H1 (cell line): Measurements from ENCODE around the gene CEP290. TPM values are rescaled to one million over a fixed set of nuclear protein-coding genes. Genes with fewer than 3 reads are reported as not detected.

Experiments
- CTCF ChIA-PET: fragments of 300-600 bp; sonication (Branson Sonifier 250); formaldehyde crosslinking; loops from one replicate; lab custom pipeline; 2021; ENCODE audit not compliant: partially characterized antibody; lab: Charles Lee
- POLR2A ChIA-PET: fragments of 300-600 bp; sonication (Branson Sonifier 250); formaldehyde crosslinking; loops from one replicate; lab custom pipeline; 2021; ENCODE audit warnings: inconsistent platforms; ENCODE audit not compliant: partially characterized antibody; lab: Charles Lee
- DNase-seq, 2 experiments: peaks; one replicate each; pipeline versions ENCODE4 v3.0.0 to v3.0.0-alpha.2; 2010 to 2022; ENCODE audit warnings: low spot score in 2 of 2, low read depth in 1 of 2, mixed read lengths in 1 of 2
- FAIRE-seq: peaks from 2 replicates; lab custom pipeline; 2011; peaks lifted over from hg19 to GRCh38; lab: Jason Lieb, UNC
- H2AFZ ChIP-seq: 2 replicates; pipeline ENCODE4 v1.8.1; 2012; ENCODE audit warnings: low read length, inconsistent platforms
- H2AK5ac ChIP-seq: 2 replicates; pipeline ENCODE4 v1.6.1; 2013; ENCODE audit warnings: low read depth, low read length
- H2BK120ac ChIP-seq: replicated peaks from 2 replicates; pipeline ENCODE3; 2013; ENCODE audit warnings: low read depth, low read length, inconsistent platforms
- H2BK12ac ChIP-seq: 2 replicates; pipeline ENCODE4 v1.6.1; 2013; ENCODE audit warnings: low read depth, low read length
- H2BK15ac ChIP-seq: 2 replicates; pipeline ENCODE4 v1.6.1; 2013; ENCODE audit warnings: low read length
- H2BK20ac ChIP-seq: 2 replicates; pipeline ENCODE4 v1.6.1; 2013; ENCODE audit warnings: low read length
- H2BK5ac ChIP-seq: 2 replicates; pipeline ENCODE4 v1.6.1; 2013; ENCODE audit warnings: low read depth, low read length
- H3K14ac ChIP-seq: 2 replicates; pipeline ENCODE4 v1.6.1; 2013; ENCODE audit warnings: inconsistent platforms; ENCODE audit not compliant: insufficient read length
- H3K18ac ChIP-seq: 2 replicates; pipeline ENCODE4 v1.6.1; 2013; ENCODE audit warnings: low read length; ENCODE audit errors: extremely low read depth
- H3K23ac ChIP-seq: 2 replicates; pipeline ENCODE4 v1.6.1; 2013; ENCODE audit warnings: inconsistent platforms; ENCODE audit not compliant: insufficient read length
- H3K23me2 ChIP-seq: 2 replicates; pipeline ENCODE4 v1.6.1; 2013; ENCODE audit warnings: low read depth, low read length
- H3K27ac ChIP-seq: 2 replicates; pipeline ENCODE4 v1.6.1; 2011; ENCODE audit warnings: low read depth, low read length, inconsistent platforms
- H3K27me3 ChIP-seq, 4 experiments: replicated peaks in 1 of 4; 1 replicate in 1 of 4; 2 replicates in 3 of 4; pipeline versions ENCODE4 v1.6.1 to v1.8.1; 2011 to 2013; ENCODE audit warnings: low read length in 3 of 4, mild to moderate bottlenecking in 3 of 4, inconsistent platforms in 2 of 4, mixed read lengths in 2 of 4, moderate library complexity in 1 of 4; ENCODE audit not compliant: control insufficient read depth in 3 of 4, insufficient read depth in 3 of 4; ENCODE audit errors: extremely low read depth in 1 of 4
- H3K36me3 ChIP-seq, 4 experiments: 2 replicates each; pipeline versions ENCODE4 v1.6.1 to v1.8.1; 2011 to 2013; ENCODE audit warnings: mild to moderate bottlenecking in 4 of 4, low read length in 3 of 4, moderate library complexity in 2 of 4, control low read depth in 1 of 4, inconsistent platforms in 1 of 4; ENCODE audit not compliant: insufficient read depth in 4 of 4, control insufficient read depth in 2 of 4
- H3K4ac ChIP-seq: replicated peaks from 2 replicates; pipeline ENCODE3; 2013; ENCODE audit warnings: low read length, low read depth, mixed read lengths, inconsistent platforms; ENCODE audit not compliant: insufficient read length
- H3K4me1 ChIP-seq, 4 experiments: replicated peaks in 1 of 4; 1 replicate in 1 of 4; 2 replicates in 3 of 4; pipeline versions ENCODE4 v1.6.1 to v1.8.1; 2011 to 2013; ENCODE audit warnings: low read length in 3 of 4, inconsistent platforms in 2 of 4, mixed read lengths in 1 of 4; ENCODE audit not compliant: insufficient read depth in 4 of 4, control insufficient read depth in 3 of 4
- H3K4me2 ChIP-seq, 2 experiments: 2 replicates each; pipeline versions ENCODE4 v1.6.1 to v1.8.1; 2011 to 2013; ENCODE audit warnings: low read depth in 2 of 2, low read length in 2 of 2, control low read depth in 1 of 2, inconsistent platforms in 1 of 2, mild to moderate bottlenecking in 1 of 2; ENCODE audit not compliant: insufficient read depth in 1 of 2
- H3K4me3 ChIP-seq, 4 experiments: fragments of 200-600, 300-600 bp in 1 of 4; sonication (generic), shearing (Covaris generic), sonication (Bioruptor Twin) in 1 of 4; 2 replicates each; pipeline versions ENCODE4 v1.5.1 to v1.8.1; 2011 to 2016; ENCODE audit warnings: low read length in 4 of 4, low read depth in 3 of 4, control low read depth in 2 of 4, inconsistent platforms in 2 of 4, mild to moderate bottlenecking in 2 of 4, mixed read lengths in 1 of 4, moderate library complexity in 1 of 4; ENCODE audit not compliant: insufficient read depth in 2 of 4; ENCODE audit errors: extremely low read depth in 1 of 4
- H3K56ac ChIP-seq: replicated peaks from 2 replicates; pipeline ENCODE3; 2013; ENCODE audit warnings: low read depth, mild to moderate bottlenecking, mixed read lengths, low read length, inconsistent platforms; ENCODE audit not compliant: insufficient read length
- H3K79me1 ChIP-seq: 2 replicates; pipeline ENCODE4 v1.6.1; 2013; ENCODE audit warnings: low read depth, low read length, control low read depth
- H3K79me2 ChIP-seq, 2 experiments: 2 replicates each; pipeline versions ENCODE4 v1.6.1 to v1.8.1; 2012 to 2013; ENCODE audit warnings: low read length in 2 of 2, mild to moderate bottlenecking in 2 of 2, inconsistent platforms in 1 of 2; ENCODE audit not compliant: insufficient read depth in 2 of 2, control insufficient read depth in 1 of 2
- H3K9ac ChIP-seq, 4 experiments: replicated peaks in 1 of 4; 1 replicate in 1 of 4; 2 replicates in 3 of 4; pipeline versions ENCODE4 v1.6.1 to v1.8.1; 2011 to 2013; ENCODE audit warnings: low read depth in 3 of 4, low read length in 3 of 4, control low read depth in 2 of 4, mild to moderate bottlenecking in 2 of 4, moderate library complexity in 2 of 4, inconsistent platforms in 1 of 4; ENCODE audit errors: extremely low read depth in 1 of 4
- H3K9me3 ChIP-seq, 2 experiments: 2 replicates each; pipeline versions ENCODE4 v1.6.1 to v1.8.1; 2012 to 2013; ENCODE audit warnings: mild to moderate bottlenecking in 2 of 2, moderate library complexity in 2 of 2, control low read depth in 1 of 2, inconsistent platforms in 1 of 2, low read depth in 1 of 2, low read length in 1 of 2, mixed read lengths in 1 of 2; ENCODE audit not compliant: insufficient read depth in 2 of 2
- H4K20me1 ChIP-seq, 2 experiments: replicated peaks in 1 of 2; 2 replicates each; pipeline versions ENCODE3 to v1.8.1; 2011 to 2013; ENCODE audit warnings: inconsistent platforms in 2 of 2, low read length in 2 of 2, mild to moderate bottlenecking in 1 of 2; ENCODE audit not compliant: insufficient read depth in 2 of 2, control insufficient read depth in 1 of 2
- H4K5ac ChIP-seq: 2 replicates; pipeline ENCODE4 v1.6.1; 2013; ENCODE audit warnings: low read length, low read depth, mixed read lengths, inconsistent platforms; ENCODE audit not compliant: insufficient read length
- H4K8ac ChIP-seq: 2 replicates; pipeline ENCODE4 v1.8.0; 2013; ENCODE audit warnings: mild to moderate bottlenecking, moderate library complexity, low read length, inconsistent platforms; ENCODE audit not compliant: insufficient read depth; ENCODE audit errors: extremely low read depth
- H4K91ac ChIP-seq: replicated peaks from 2 replicates; pipeline ENCODE3; 2013; ENCODE audit warnings: low read length, mixed read lengths, inconsistent platforms; ENCODE audit not compliant: insufficient read length
- SIN3A ChIP-seq, 2 experiments: IDR thresholded peaks in 1 of 2; conservative IDR thresholded peaks in 1 of 2; 2 replicates each; pipeline ENCODE4 v1.6.1; 2011 to 2012; ENCODE audit warnings: low read length in 2 of 2, improper control_type of control experiment in 1 of 2, low read depth in 1 of 2, mild to moderate bottlenecking in 1 of 2
- SIRT6 ChIP-seq: IDR thresholded peaks from one replicate; pipeline ENCODE4 v1.7.1; 2012; ENCODE audit warnings: low read length, inconsistent platforms
- WGBS, 2 experiments: shearing (Covaris generic) in 1 of 2; methylation state at CpG; one replicate each; pipeline versions ENCODE4 v1.1.6 to v1.1.7; 2013 to 2015; ENCODE audit warnings: low lambda C conversion rate in 2 of 2, mixed read lengths in 2 of 2, inconsistent platforms in 1 of 2, low coverage in 1 of 2, missing lambda C conversion rate in 1 of 2; ENCODE audit not compliant: insufficient replicate concordance in 2 of 2, insufficient coverage in 1 of 2, insufficient read length in 1 of 2; ENCODE audit errors: extremely low coverage in 1 of 2, missing lambda C conversion rate in 1 of 2; 5-methylcytosine and 5-hydroxymethylcytosine counted together
- polyA plus RNA-seq, 7 experiments: library from polyadenylated mRNA; depleted of rRNA in 3 of 7; stranded (reverse) in 5 of 7; unstranded in 2 of 7; fragments of >200 nt in 5 of 7; fragments of 200-250 nt in 2 of 7; gene quantifications; 1 replicate in 5 of 7; 2 replicates in 1 of 7; 4 replicates in 1 of 7; pipeline versions ENCODE4 v1.2.1 to v1.2.3, GENCODE V29; 2011 to 2013; ENCODE audit warnings: missing spikeins in 2 of 7, mixed read lengths in 2 of 7
- total RNA-seq: library from RNA; stranded (reverse); fragmentation: NEBNext Ultra II Directional; extraction: Animal tissue kit (Norgen Biotek cat#: 25700); gene quantifications from 2 replicates; pipeline ENCODE4 v1.2.1, GENCODE V29; 2021

Gene CEP290
- total and polyA plus RNA-seq, 2 of the 8 experiments (the other 6 are each of a cell fraction or from before 2014, with no cell fraction given), result 2.1 to 5.9 TPM

DNA sequence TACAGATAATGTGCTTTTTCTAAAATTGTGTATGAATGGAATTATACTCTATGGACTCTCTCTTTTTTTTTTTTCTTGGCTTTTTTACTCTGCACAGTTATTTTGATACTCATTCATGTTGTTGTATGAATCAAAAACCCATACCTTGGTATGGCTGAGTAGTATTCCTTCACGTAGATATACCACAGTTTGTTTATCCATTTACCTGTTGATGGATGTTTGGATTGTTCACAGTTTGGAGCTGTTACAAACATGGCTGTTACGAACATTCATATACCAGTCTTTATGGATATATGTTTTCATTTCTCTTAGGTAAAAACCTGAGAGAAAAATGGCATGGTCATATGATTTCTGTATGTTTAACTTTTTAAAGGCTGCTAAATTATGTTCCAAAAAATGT lies 43.4 kb upstream of the CEP290 start:
- CTCF ChIA-PET, result no interaction called here
- WGBS, 2 experiments, result 93% methylated on average over 2 of the region's 2 CpGs; no CpG with 5 or more reads in 1 of the 2 experiments
- Histone ChIP-seq H3K9ac (no peak overlapping the region), H2AFZ (no peak overlapping the region), H3K23ac (no peak overlapping the region), H3K4me3 (no peak overlapping the region), H3K27me3 (no peaks in the 10 kb centered on the region), H2BK20ac (no peak overlapping the region), H2BK120ac (no peak overlapping the region), H4K5ac (no peak overlapping the region), H3K18ac (no peak overlapping the region), H2BK15ac (no peak overlapping the region), H3K4me2 (no peak overlapping the region), H3K9me3 (no peaks in the 10 kb centered on the region), H2AK5ac (no peak overlapping the region), H3K27ac (no peak overlapping the region), H2BK5ac (no peak overlapping the region), H4K91ac (no peak overlapping the region), H4K20me1 (no peaks in the 10 kb centered on the region), H3K4ac (no peak overlapping the region), H3K79me1 (no peaks in the 10 kb centered on the region), H3K79me2 (no peaks in the 10 kb centered on the region), H3K36me3 (peaks cover 3 to 13% (median 4%) of the 10 kb centered on the region in 4 experiments; a peak in 7 of 8 replicates), H4K8ac (no peak overlapping the region), H3K23me2 (no peaks in the 10 kb centered on the region), H3K14ac (no peak overlapping the region), H3K4me1 (no peaks in the 10 kb centered on the region), H3K56ac (no peak overlapping the region), H2BK12ac (no peak overlapping the region)
- DNase-seq, result no peak
- FAIRE-seq, result no peak
- POLR2A ChIA-PET, result no interaction called here
- TF ChIP-seq SIRT6 (no peak), SIN3A (conservative IDR thresholded peaks at IDR 0.05 in 1 of 2, IDR thresholded peaks at IDR 0.05 in 1 of 2; ENCODE audit: low read depth in 1 of 2, low read length in 2 of 2) (no peak)
